GM23338 (cell line): ENCODE results near the gene ARL14. TPM values are rescaled to one million over a fixed set of nuclear protein-coding genes. Genes with fewer than 3 reads are reported as not detected.

Source experiments
- ATAC-seq: fragments of 200-7000 bp; cut with Tn5 transposase; 3 replicates; pipeline ENCODE4 v1.9.1; 2020
- DNase-seq: peaks from one replicate; pipeline ENCODE4 v3.0.0-alpha.2; 2015; ENCODE audit warnings: low spot score
- H2AFZ ChIP-seq: fragments of 200-600 bp; sonication (generic); 2 replicates; pipeline ENCODE4 v1.8.0; 2016; ENCODE audit warnings: antibody characterized with exemption, mild to moderate bottlenecking, moderate library complexity
- H3F3A ChIP-seq: fragments of 200-600 bp; sonication (generic); replicated peaks from 2 replicates; pipeline ENCODE4 v1.8.0; 2017; ENCODE audit warnings: antibody characterized with exemption, mixed run types, low read depth
- H3K27ac ChIP-seq: fragments of 200-600 bp; sonication (generic); 2 replicates; pipeline ENCODE4 v1.6.1; 2016; ENCODE audit warnings: low read depth
- H3K27me3 ChIP-seq: fragments of 200-600 bp; sonication (generic); 2 replicates; pipeline ENCODE4 v1.8.0; 2016; ENCODE audit warnings: mild to moderate bottlenecking, mixed run types, moderate library complexity; ENCODE audit not compliant: insufficient read depth
- H3K36me3 ChIP-seq: fragments of 200-600 bp; sonication (generic); 2 replicates; pipeline ENCODE4 v1.8.0; 2016; ENCODE audit warnings: mild to moderate bottlenecking; ENCODE audit not compliant: insufficient read depth
- H3K4me1 ChIP-seq: fragments of 200-600 bp; sonication (generic); 2 replicates; pipeline ENCODE4 v1.8.0; 2016; ENCODE audit warnings: mild to moderate bottlenecking, moderate library complexity; ENCODE audit not compliant: insufficient read depth
- H3K4me2 ChIP-seq: fragments of 200-600 bp; sonication (generic); 2 replicates; pipeline ENCODE4 v1.7.1; 2017; ENCODE audit warnings: mixed run types
- H3K4me3 ChIP-seq: fragments of 200-600 bp; sonication (generic); 2 replicates; pipeline ENCODE4 v1.6.1; 2016; ENCODE audit warnings: mixed run types
- H3K79me2 ChIP-seq: fragments of 200-600 bp; sonication (generic); replicated peaks from 2 replicates; pipeline ENCODE4 v1.8.0; 2017; ENCODE audit warnings: mild to moderate bottlenecking; ENCODE audit not compliant: insufficient read depth
- H3K9me2 ChIP-seq: fragments of 200-600 bp; sonication (generic); 2 replicates; pipeline ENCODE4 v1.8.0; 2017; ENCODE audit not compliant: insufficient read depth
- H4K20me1 ChIP-seq: fragments of 200-600 bp; sonication (generic); replicated peaks from 2 replicates; pipeline ENCODE4 v1.8.0; 2017; ENCODE audit warnings: mild to moderate bottlenecking; ENCODE audit not compliant: insufficient read depth
- H3K27ac Mint-ChIP-seq: 2 replicates; pipeline ENCODE4 v1.8.0; 2020; ENCODE audit warnings: inconsistent platforms, mild to moderate bottlenecking, moderate library complexity, mixed read lengths
- H3K27me3 Mint-ChIP-seq: 3 replicates; pipeline ENCODE4 v1.8.0; 2022; ENCODE audit warnings: low read depth, mild to moderate bottlenecking, moderate library complexity, mixed read lengths, inconsistent platforms; ENCODE audit not compliant: insufficient read depth, poor library complexity
- H3K36me3 Mint-ChIP-seq: 3 replicates; pipeline ENCODE4 v1.8.0; 2021; ENCODE audit warnings: low read depth, mild to moderate bottlenecking, inconsistent platforms, moderate library complexity, mixed read lengths
- H3K4me1 Mint-ChIP-seq: 3 replicates; pipeline ENCODE4 v1.8.0; 2020; ENCODE audit warnings: mild to moderate bottlenecking, inconsistent platforms, mixed read lengths
- H3K4me3 Mint-ChIP-seq: 3 replicates; pipeline ENCODE4 v1.8.0; 2021; ENCODE audit warnings: moderate library complexity, mild to moderate bottlenecking, inconsistent platforms, mixed read lengths
- H3K9me3 Mint-ChIP-seq: 3 replicates; pipeline ENCODE4 v1.8.0; 2020; ENCODE audit warnings: moderate library complexity, mild to moderate bottlenecking, inconsistent platforms, mixed read lengths
- CREB1 ChIP-seq: fragments of 250-450 bp; sonication (Bioruptor Pico); IDR thresholded peaks from 2 replicates; pipeline ENCODE4 v1.5.0; 2020; ENCODE audit warnings: low read depth, mild to moderate bottlenecking, moderate library complexity
- CTCF ChIP-seq, 2 experiments: fragments of 200-600 bp in 1 of 2; sonication (generic) in 1 of 2; conservative IDR thresholded peaks; 2 replicates each; pipeline versions ENCODE4 v1.5.1 to v1.6.1; 2016 to 2017; ENCODE audit warnings: antibody characterized with exemption in 2 of 2, low read depth in 2 of 2, mild to moderate bottlenecking in 2 of 2, moderate library complexity in 1 of 2
- EZH2 ChIP-seq: fragments of 200-600 bp; sonication (generic); IDR thresholded peaks from one replicate; pipeline ENCODE4 v1.8.0; 2017; ENCODE audit warnings: antibody characterized with exemption, mild to moderate bottlenecking, low read depth; ENCODE audit not compliant: unreplicated experiment
- EZH2phosphoT487 ChIP-seq: fragments of 200-600 bp; sonication (generic); IDR thresholded peaks from one replicate; pipeline ENCODE4 v1.8.1; 2018; ENCODE audit warnings: antibody characterized with exemption; ENCODE audit not compliant: unreplicated experiment
- JUNB ChIP-seq: IDR thresholded peaks from one replicate; pipeline ENCODE4 v1.6.1; 2016; ENCODE audit warnings: antibody characterized with exemption; ENCODE audit not compliant: unreplicated experiment
- NANOG ChIP-seq: IDR thresholded peaks from 2 replicates; pipeline ENCODE4 v1.6.1; 2016; ENCODE audit warnings: antibody characterized with exemption, borderline replicate concordance
- POLR2AphosphoS5 ChIP-seq: IDR thresholded peaks from 2 replicates; pipeline ENCODE4 v1.6.1; 2016; ENCODE audit warnings: antibody characterized with exemption, low read depth
- ZNF114 ChIP-seq: fragments of 250-450 bp; sonication (Bioruptor Pico); IDR thresholded peaks from 2 replicates; pipeline ENCODE4 v1.5.0; 2020; ENCODE audit warnings: mild to moderate bottlenecking, moderate library complexity
- ZNF331 ChIP-seq: fragments of 250-450 bp; sonication (Bioruptor Pico); IDR thresholded peaks from 2 replicates; pipeline ENCODE4 v1.5.0; 2020; ENCODE audit warnings: low read depth, mild to moderate bottlenecking, moderate library complexity
- polyA plus RNA-seq: library from polyadenylated mRNA; unstranded; fragments of >200 nt; fragmentation: Nextera tagmentation; extraction: Ambion mirVana; gene quantifications from 2 replicates; pipeline ENCODE4 v1.2.1, GENCODE V29; 2016
- total RNA-seq: library from RNA; depleted of rRNA; stranded (reverse); fragments of >200 nt; shearing (Covaris generic); gene quantifications from 2 replicates; pipeline ENCODE4 v1.2.3, GENCODE V29; 2014
- TF ChIP-seq, protein P1 (sequence below): IDR thresholded peaks from 2 replicates; pipeline ENCODE4 v1.6.1; 2016; ENCODE audit warnings: antibody characterized with exemption
- TF ChIP-seq, protein P2 (sequence below): IDR thresholded peaks from one replicate; pipeline ENCODE4 v1.6.1; 2018; ENCODE audit warnings: antibody characterized with exemption; ENCODE audit not compliant: unreplicated experiment

The ARL14 gene
- total and polyA plus RNA-seq, 2 experiments from 2014 or later, result not detected

DNA sequence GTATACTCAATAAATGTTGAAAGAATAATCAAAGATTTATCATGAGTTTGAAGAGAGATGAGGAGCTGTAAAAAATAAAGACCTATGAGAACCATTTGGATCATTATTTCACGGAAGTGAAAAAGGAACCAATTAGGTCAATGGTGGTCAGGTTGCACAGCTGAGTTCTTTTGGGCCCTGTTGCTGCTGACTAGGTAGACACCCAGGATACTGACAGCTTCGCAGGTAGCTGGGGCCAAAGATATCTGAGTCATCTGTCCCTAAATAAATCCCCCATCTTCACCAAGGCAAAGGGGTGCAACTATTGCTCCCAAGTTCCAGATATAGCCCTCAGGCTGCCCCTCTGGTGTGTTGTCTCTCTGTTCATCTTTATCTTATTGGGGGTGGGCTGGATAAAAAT, 5.0 kb upstream of the ARL14 start:
- Mint-ChIP-seq H3K9me3 (no peaks in the 10 kb centered on the region), H3K4me3 (no peak overlapping the region), H3K27ac (no peak overlapping the region), H3K36me3 (no peaks in the 10 kb centered on the region), H3K4me1 (peaks cover 2% of the 10 kb centered on the region; the same call in 1 of the 3 replicates), H3K27me3 (no peaks in the 10 kb centered on the region)
- DNase-seq (no peak), ATAC-seq (no peak)
- no peak overlapping the region for H2AFZ ChIP-seq
- H4K20me1 ChIP-seq, result no peaks in the 10 kb centered on the region
- peaks cover 3% of the 10 kb centered on the region; the same call in 1 of the 2 replicates for H3K9me2 ChIP-seq
- no peaks in the 10 kb centered on the region for H3K36me3 ChIP-seq
- H3K79me2 ChIP-seq, result no peaks in the 10 kb centered on the region
- H3K4me3 ChIP-seq, result no peak overlapping the region
- no peak overlapping the region for H3K4me2 ChIP-seq
- TF ChIP-seq POLR2AphosphoS5, result no peak
- TF ChIP-seq, protein P1, sequence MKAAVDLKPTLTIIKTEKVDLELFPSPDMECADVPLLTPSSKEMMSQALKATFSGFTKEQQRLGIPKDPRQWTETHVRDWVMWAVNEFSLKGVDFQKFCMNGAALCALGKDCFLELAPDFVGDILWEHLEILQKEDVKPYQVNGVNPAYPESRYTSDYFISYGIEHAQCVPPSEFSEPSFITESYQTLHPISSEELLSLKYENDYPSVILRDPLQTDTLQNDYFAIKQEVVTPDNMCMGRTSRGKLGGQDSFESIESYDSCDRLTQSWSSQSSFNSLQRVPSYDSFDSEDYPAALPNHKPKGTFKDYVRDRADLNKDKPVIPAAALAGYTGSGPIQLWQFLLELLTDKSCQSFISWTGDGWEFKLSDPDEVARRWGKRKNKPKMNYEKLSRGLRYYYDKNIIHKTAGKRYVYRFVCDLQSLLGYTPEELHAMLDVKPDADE, result no peak
- no peak for TF ChIP-seq NANOG
- no peak for TF ChIP-seq CTCF (conservative IDR thresholded peaks at IDR 0.05; ENCODE audit: low read depth in 2 of 2)
- no peak for TF ChIP-seq ZNF331 (CRISPR knock-in tag)
- TF ChIP-seq EZH2, result no peak
- TF ChIP-seq EZH2phosphoT487, result no peak
- TF ChIP-seq ZNF114 (CRISPR knock-in tag), result no peak
- no peak overlapping the region for H3K27ac ChIP-seq
- H3K27me3 ChIP-seq, result no peaks in the 10 kb centered on the region
- H3K4me1 ChIP-seq, result no peaks in the 10 kb centered on the region
- no peaks in the 10 kb centered on the region for H3F3A ChIP-seq

- no peaks in the 10 kb centered on the region for H3F3A ChIP-seq
- DNase-seq, result no peak
- H3K27ac Mint-ChIP-seq, result no peak overlapping the region
- no peaks in the 10 kb centered on the region for H3K36me3 ChIP-seq
- no peaks in the 10 kb centered on the region for H3K27me3 Mint-ChIP-seq
- no peak overlapping the region for H3K27ac ChIP-seq
- H3K4me2 ChIP-seq, result no peak overlapping the region
- H3K36me3 Mint-ChIP-seq, result no peaks in the 10 kb centered on the region
- no peaks in the 10 kb centered on the region for H3K27me3 ChIP-seq
- no peaks in the 10 kb centered on the region for H3K79me2 ChIP-seq
- peaks cover 11% of the 10 kb centered on the region; the same call in 2 of the 3 replicates for H3K4me1 Mint-ChIP-seq
- ATAC-seq, result no peak
- H3K9me2 ChIP-seq, result no peaks in the 10 kb centered on the region
- no peak overlapping the region for H3K4me3 Mint-ChIP-seq
- no peaks in the 10 kb centered on the region for H3K4me1 ChIP-seq
- H3K9me3 Mint-ChIP-seq, result no peaks in the 10 kb centered on the region
- H3K4me3 ChIP-seq, result no peak overlapping the region
- no peak overlapping the region for H2AFZ ChIP-seq
- no peaks in the 10 kb centered on the region for H4K20me1 ChIP-seq
- TF ChIP-seq CREB1 (no peak), EZH2phosphoT487 (no peak), ZNF114 (CRISPR knock-in tag) (no peak), JUNB (no peak), POLR2AphosphoS5 (no peak)
- TF ChIP-seq, protein P2, sequence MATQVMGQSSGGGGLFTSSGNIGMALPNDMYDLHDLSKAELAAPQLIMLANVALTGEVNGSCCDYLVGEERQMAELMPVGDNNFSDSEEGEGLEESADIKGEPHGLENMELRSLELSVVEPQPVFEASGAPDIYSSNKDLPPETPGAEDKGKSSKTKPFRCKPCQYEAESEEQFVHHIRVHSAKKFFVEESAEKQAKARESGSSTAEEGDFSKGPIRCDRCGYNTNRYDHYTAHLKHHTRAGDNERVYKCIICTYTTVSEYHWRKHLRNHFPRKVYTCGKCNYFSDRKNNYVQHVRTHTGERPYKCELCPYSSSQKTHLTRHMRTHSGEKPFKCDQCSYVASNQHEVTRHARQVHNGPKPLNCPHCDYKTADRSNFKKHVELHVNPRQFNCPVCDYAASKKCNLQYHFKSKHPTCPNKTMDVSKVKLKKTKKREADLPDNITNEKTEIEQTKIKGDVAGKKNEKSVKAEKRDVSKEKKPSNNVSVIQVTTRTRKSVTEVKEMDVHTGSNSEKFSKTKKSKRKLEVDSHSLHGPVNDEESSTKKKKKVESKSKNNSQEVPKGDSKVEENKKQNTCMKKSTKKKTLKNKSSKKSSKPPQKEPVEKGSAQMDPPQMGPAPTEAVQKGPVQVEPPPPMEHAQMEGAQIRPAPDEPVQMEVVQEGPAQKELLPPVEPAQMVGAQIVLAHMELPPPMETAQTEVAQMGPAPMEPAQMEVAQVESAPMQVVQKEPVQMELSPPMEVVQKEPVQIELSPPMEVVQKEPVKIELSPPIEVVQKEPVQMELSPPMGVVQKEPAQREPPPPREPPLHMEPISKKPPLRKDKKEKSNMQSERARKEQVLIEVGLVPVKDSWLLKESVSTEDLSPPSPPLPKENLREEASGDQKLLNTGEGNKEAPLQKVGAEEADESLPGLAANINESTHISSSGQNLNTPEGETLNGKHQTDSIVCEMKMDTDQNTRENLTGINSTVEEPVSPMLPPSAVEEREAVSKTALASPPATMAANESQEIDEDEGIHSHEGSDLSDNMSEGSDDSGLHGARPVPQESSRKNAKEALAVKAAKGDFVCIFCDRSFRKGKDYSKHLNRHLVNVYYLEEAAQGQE, result no peak
Measured at GRCh38 chr3:160673188-160673587, 3.8 kb upstream of the ARL14 start.
